ENCODE results near the gene ZNF471.

Gene ZNF471

DNA sequence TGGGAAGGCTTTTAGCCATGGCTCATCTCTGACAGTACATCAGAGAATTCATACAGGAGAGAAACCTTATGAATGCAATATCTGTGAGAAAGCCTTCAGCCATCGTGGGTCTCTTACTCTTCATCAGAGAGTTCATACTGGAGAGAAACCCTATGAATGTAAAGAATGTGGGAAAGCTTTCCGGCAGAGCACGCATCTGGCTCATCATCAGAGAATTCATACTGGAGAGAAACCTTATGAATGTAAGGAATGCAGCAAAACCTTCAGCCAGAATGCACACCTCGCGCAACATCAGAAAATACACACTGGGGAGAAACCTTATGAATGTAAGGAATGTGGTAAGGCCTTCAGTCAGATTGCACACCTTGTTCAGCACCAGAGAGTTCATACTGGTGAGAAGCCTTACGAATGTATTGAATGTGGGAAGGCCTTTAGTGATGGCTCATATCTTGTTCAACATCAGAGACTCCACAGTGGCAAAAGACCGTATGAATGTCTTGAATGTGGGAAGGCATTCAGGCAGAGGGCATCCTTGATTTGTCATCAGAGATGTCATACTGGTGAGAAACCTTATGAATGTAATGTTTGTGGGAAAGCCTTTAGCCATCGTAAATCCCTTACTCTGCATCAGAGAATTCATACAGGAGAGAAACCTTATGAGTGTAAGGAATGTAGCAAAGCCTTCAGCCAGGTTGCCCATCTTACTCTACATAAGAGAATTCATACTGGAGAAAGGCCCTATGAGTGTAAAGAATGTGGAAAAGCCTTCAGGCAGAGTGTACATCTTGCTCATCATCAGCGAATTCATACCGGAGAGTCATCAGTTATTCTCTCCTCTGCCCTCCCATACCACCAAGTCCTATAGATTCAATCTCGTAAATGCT is 70.3 kb downstream of the ZNF471 start:
- DNase-seq, result no peak
